CD4-positive, alpha-beta T cell treated with Interleukin-17A for 4 hours (primary cell): ENCODE measurements around the gene IFITM10.
"Not testable (repeated sequence)": the region's sequence is repeated elsewhere in the genome, so short reads cannot be mapped to it uniquely, and the experiment has no call there.

Experiments used
- DNase-seq: peaks from one replicate; pipeline ENCODE4 v3.0.0-alpha.2; 2020; ENCODE audit warnings: mixed read lengths

The IFITM10 gene

DNA sequence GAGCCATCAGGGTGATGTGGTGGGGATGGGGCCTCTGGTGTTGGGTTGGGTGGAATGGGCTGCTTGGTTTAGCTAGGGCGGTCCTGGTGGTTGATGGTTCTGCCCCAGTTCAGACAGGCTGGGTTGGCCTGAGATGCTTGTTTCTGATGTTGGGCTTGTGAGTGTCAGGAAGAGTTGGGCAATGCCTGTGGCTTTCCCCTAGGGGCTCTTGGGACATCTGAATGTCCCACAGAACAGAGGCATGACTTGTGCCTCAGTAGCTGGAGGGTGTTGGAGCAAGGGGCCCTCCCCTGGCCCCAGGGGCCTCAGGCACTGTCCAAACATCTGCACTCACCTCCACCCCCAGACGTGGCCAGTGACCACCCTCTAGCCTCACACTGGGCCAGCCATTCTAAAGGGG, 27.3 kb upstream of the IFITM10 start:
- DNase-seq = no peak

DNA sequence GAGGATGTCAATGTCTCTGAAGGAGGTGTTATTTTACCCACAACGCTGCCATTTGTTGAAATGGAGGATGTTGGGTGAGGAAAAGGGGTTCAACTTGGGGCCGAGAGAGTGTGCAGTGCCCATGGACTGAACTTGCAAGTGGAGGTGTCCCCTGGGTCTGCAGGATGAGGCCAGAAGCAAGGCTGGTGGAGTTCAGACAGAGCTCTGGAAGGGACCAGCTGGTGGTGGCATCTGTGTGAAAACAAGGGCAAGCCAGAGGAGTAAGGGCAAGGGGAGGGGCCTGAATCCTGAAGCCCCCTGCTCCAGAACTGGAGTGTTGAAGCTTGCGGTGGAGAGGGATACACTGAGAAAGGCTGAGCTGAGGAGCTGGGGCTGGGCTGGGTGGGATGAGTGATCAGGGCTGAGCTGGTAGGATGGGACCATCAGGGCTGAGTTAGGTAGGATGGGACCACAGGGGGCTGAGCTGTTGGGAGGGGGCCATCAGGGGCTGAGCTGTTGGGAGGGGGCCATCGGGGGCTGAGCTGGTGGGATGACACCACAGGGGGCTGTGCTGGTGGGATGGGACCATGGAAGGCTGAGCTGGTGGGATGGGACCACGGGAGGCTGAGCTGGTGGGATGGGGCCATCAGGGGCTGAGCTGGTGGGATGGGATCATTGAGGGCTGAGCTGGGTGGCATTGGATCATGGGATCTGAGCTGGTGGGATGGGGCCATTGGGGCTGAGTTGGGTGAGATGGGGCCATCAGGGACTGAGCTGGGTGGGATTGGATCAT, 26.7 kb upstream of the IFITM10 start:
- peak; percentile 0 for DNase-seq

DNA sequence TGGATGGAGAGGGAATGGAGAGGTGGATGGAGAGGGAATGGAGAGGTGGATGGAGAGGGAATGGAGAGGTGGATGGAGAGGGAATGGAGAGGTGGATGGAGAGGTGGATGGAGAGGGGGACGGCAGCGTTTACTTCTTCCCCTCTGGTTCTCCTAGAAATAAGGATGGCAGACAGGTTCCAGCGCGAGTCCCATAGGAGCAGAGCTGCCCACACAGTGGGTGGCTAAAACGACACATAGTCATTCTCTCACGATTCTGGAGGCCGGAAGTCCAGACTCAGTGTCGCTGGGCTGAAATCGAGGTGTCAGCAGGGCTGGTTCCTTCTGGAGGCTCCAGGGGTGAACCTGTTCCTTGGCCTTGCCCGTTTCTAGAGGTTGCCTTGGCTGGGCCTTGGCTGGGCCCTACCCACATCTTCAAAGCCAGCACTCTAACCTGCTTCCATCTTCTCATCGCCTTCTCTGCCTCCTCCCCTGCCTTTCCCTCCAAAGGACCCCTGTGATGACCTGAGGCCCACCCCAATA, 26.0 kb upstream of the IFITM10 start:
- DNase-seq = no peak

DNA sequence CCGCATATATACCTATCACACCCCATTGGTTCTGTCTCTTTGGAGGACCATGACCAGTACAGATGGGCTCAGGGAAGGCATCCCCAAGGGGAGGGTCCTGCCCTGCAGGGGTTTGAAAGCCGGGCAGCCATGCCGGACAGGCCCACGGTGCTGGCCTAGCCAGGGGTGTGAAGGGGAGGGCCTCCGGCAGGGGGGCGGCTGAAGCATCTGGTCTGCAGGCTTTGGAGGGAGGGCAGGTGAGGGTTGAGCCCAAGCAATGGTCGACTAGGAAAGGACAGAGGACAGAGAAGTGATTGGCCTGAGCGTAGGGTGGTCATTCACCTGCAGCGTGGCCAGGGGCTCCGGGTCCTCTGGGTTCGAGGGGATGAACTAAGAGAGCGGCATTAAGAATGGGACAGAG, 24.5 kb upstream of the IFITM10 start:
- no peak for DNase-seq

DNA sequence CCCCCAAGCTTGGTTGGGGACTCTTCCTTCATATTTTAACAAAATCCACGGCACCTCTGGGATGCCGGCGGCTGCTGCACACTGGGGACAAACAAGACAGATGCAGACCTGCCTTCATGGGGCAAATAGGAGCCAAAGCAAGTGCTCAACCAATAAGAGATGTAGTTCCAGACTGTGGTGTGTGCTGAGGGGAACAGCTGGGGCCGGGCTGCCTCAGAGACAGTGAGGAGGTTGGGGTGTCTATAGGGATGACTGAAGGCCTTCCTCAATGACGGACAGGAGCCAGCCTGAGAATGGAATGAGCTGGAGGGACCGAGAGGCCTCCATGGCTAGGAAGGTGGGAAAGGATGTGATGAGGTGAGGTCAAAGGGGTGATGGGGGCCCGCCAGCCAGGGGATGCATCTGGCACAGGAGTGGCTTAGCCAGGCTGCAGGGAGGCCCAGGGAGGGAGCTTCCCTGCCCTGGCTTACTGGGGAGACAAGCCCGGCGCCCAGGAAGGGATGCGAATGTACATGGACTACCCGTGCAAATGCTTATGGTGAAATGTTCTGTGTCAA, 23.7 kb upstream of the IFITM10 start:
- peak; percentile 1 for DNase-seq

DNA sequence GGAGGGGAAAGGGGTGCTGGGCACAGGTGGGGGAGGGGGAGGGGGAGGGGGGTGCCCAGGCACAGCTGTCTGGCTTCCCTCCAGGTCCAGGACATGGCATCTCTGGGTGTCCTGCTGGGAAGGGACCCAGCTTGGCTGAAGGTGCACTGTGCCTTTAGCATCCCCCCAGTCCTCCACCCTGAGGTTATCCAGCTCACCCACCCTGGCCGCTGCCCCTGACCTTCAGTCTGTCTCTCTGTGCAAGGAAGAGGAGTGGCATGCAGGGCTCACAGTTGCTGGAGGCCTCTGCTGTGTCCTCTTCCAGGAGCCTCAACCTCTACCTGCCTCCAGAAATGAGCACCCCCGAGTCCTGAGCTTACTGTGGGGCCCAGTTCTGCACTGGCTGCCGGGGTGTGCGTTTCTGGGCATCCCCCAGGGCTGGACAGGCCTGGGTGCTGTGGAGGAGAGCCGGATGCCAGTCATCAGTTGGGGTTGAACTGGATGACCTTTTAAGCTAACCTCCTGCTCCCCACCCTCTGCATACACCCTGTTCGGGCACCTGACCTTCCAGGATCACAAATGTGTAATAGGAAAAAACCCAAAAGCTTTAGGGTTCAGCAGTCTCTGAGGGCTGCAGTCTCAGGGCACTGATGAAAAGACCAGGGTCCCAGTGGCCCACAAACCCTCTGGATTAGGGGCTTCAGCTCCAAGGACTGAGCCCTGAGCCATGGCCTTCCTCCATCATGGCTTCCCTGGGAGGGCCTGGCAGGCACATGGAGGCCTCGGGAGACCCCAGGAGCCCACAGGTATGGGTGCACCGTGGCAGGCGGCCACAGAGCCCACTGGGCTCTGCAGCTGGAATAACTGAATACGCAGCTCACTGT, 23.0 kb upstream of the IFITM10 start:
- DNase-seq = peak; percentile 2

DNA sequence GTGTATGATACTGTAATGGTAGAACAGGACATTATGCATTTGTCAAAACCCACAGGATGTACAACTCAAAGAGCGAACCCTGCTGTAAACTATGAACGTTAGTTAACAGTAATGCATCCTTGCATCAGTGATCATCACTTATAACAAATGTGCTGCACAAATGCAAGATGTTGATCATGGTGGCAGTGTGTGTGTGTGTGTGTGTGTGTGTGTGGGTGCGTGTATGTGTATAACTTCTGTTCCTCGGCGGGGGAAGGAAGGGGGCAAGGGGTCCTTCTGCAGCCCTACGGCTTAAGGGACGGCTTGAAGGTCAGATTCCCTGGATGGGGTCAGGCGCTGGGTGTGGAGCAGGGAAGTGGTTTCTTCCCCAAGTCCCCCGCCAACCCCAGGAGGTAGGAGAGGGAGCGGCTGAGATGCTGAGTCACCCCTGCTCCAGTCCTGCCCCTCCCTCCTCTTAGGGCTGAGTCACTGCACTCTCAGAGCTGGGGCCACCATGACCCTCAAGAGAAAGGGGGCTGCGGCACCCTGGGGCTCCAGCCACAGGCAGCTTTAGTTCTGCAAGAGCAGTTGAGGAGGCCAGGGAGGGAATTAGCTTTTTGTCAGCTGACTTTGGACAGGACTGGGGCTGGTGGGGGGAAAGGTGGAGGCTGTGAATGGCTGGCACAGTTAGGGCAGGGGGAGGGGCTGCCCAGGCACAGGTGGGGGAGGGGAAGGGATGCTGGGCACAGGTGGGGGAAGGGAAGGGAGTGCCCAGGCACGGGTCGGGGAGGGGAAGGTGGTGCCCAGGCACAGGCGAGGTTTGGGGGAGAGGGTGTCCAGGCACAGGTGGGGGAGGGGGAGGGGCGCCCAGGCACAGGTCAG, 22.1 kb upstream of the IFITM10 start:
- DNase-seq = peak; percentile 64

DNA sequence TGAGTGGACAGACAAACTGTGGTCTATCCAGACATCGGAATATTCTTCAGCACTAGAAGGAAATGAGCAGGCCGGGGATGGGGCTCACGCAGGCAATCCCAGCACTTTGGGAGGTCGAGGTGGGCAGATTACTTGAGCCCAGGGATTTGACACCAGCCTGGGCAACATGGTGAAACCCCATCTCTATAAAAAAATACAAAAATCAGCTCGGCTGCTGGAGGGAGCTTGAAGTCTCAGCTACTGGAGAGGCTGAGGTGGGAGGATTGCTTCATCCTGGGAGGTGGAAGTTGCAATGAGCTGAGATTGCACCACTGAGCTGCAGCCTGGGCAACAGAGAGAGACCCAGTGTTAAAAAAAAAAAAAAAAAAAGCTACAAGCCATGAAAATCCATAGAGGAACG, 21.3 kb upstream of the IFITM10 start:
- DNase-seq = no peak

DNA sequence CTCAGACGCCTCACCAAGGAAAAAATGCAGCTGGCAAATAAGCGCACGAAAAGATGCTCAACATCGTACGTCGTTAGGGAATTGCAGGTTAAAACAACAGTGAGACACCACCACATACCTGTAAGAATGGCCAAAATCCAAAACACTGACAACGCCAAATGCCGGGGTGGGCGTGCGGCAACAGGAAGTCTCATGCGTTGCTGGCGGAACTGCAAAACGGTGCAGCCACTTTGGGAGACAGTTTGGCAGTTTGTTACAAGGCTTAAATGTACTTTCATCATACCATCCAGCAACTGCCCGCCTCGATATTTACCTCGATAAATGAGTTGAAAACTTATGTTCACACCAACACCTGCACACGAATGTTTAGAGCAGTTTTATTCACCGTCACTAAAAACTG, 20.9 kb upstream of the IFITM10 start:
- no peak for DNase-seq

DNA sequence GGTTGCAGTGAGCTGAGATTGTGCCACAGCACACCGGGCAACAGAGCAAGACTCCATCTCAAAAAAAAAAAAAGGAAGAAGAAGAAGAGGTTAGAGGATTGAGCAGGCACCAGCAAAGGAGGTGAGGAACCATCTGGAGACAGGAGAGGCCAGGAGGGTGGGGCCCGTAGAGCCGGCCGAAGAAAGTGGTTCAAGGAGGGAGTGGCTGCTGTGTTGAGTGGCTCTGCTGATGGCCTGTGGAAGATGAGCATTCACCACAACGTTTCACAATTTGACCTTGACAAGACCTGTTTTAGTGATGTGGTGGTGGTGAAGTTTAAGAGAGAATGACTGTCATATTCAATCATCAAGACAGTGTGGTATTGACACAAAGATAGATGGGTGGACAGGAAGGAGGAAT, 20.1 kb upstream of the IFITM10 start:
- peak; percentile 0 for DNase-seq

DNA sequence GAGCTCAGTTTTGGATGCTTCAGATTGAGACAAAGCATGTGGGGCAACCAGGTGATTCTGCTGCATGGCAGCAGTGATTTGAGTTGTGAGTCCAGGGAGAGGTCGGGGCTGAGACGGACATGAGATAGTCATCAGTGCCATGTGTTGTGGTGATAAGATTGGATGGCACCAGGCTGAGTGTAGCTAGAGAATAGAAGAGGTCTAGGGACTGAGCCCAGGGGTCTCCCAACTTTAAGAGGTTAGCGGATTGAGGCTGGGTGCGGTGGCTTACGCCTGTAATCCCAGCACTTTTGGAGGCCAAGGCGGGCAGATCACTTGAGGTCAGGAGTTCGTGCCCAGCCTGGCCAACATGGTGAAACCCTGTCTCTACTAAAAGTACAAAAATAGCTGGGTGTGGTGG, 19.7 kb upstream of the IFITM10 start:
- DNase-seq = no peak

DNA sequence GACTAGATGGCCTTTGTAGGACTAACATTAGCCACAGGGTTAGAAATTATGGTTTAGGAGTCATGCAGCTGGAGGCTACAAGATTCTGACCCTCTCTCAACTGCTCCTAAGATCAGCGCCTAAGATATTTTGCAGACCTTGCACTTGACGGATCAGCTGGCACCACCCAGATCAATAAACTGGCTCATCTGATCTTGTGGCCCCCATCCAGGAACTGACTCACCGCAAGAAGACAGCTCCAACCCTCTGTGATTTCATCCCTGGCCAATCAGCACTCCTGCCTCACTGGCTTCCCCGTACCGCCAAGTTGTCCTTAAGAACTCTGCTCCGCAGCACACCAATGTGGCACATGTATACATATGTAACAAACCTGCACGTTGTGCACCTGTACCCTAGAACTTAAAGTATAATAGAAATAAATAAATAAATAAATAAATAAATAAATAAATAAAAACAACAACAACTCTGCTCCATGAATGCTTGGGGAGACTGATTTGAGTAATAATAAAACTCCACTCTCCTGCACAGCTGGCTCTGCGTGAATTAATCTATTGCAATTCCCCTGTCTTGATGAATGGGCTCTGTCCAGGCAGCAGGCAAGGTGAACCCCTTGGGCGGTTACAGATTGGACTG, 19.0 kb upstream of the IFITM10 start:
- not testable (repeated sequence) for DNase-seq

DNA sequence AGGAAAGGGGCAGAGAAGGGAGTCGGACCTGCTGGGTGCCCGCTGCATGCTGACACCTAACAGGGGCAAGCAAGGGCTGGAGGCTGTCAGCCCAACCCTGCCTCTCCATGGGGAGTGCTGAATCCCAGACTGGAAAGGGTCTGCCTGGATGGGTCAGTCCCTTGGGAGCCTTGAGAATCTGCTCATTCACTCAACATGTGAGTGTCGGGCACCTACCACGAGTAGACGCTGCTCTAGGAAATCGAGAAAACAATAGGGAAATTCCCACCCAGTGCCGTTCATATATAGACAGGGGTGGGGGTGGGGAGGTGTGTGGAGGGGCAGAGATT, 17.7 kb upstream of the IFITM10 start:
- no peak for DNase-seq

DNA sequence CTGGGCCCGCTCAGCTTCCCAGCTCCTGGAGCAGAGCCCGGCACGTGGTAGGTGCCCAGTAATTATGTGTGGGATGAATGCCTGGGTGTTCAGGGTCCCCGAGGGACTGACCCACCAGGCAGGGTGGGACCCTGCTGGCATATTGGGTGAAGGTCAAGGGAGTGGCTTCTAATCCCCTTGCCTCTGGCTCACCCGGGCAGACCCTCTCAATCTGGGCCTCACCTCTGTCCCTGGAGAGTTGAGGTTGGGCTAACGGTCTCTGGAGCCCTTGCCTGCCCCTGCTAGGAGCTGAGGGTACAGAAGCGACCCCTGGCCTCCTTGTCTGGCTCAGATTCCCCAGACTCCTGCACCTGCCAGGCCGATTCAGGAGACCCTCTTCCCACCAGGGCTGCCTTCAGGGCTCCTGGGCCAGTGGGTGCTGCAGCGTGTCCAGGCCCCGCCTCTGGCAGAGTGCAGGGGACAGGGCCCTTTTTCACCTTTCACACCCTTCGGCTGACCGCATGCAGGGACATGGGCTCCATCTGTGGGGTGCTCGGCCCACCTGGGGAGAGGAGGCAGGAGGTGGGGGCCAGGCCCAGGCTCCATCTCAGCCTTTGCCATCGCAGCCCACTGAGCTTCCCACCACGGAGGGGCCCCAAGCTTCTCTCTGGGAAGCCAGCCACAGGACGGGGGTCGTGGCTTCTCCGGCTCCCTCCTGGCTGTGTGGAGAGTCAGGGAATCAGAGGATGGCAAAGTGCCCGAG, 17.2 kb upstream of the IFITM10 start:
- DNase-seq = no peak

DNA sequence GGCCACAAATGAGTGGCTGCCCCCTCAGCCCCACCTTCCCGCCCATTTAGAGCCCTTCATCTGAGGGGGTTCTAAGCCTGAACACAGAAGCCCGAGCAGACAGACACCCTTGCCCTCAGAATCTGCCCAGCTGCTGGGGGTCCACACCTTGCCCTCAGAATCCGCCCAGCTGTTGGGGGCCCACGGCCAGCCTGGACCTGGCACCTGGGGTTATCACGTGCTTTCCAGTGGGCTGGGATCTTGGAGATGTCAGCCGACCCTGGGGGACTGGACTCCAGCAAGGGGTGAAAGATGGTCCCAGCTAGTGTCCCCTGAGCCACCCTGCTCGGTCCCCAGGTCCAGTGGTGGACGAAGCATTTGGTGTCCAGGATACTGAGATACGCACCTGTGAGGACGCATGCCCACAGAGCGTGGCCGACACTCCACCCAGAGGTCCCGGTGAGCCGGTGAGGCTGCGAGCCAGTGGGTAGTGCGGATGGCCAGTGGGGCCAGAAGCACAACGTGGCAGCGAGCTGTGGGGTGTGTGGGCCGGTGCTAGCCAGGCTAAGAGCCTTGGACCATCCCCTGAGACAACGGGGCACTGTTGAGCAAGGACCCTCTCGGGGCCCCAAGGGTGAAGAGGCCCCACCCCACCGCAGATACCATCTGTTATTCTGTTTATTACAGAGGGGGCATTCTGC, 16.5 kb upstream of the IFITM10 start:
- no peak for DNase-seq

DNA sequence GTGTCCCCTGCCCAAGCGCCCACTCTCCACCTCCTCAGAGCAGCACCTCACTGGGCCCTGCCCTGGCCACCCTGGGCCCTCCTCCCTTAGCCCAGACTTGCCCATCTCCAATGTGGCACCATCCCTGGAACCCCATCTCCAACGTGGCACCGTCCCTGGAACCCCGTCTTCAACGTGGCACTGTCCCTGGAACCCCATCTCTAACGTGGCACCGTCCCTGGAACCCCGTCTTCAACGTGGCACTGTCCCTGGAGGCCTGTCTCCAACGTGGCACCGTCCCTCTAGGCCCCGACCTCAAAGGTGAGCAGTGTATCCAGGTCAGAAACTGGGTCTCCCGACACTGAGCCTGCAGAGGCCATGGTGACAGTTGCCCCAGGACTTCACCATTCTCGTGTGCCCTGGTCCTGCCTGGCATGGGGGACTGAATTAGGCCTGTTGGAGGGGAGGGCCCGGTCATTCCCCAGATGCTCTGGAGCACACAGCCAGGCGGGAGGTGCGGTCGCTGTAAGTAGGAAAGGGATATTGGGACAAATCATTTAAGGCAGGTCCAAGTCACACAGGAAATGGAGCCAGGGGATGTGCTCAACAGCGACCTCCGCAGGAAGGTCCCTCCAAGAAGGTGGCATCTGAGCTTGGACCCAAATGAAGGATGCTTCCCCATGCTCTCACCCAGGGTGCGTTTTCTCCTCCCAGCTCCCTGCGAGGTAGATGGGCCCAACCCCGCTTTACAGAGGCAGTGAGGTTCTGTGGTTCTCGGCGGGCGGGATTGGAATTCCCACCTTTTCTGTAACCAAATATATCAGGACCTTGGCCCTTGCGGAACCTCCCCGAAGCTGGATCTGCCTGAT, 15.7 kb upstream of the IFITM10 start:
- no peak for DNase-seq

DNA sequence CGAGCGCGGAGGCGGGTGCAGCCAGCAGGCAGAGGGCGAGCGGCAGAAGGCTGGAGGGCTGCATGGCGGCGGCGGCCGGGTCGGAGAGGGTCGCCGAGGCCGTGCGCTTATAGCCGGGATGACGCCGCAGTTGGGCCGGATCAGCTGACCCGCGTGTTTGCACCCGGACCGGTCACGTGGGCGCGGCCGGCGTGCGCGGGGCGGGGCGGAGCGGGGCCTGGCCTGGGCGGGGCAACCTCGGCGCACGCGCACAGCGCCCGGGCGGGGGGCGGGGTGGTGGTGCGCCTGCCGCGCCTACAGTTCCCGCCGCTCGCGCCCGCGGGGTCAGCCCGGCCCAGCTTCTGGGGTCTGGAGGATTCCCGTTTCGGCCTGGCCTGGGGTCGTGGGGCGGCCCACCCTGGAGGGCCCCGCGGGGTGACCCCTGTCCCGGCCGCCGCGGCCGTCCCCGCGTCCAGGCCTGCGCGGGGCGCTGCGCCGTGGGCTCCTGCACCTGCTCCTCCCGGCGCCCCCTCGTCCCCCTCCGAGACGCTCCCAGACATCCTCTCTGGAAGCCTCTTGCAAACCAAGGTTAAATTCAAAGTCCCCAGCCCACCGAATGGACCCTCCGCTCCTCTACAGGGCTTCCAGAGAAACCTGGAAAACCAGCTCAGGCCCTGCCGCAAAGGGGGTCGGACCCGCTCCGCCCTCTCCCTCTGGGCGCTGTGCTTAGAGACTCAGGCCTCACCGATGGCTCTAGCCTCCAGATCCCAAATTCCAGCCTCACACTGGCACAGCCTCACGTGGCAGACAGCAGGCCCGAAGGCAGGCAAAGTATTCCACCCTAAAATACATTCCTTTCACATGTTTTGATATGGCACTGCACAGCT, 13.6 kb upstream of the IFITM10 start, which contains the start of gene CTSD:
TSS of gene CTSD (minus strand) at position 132 of the 866 bp plus-strand sequence. CDS start at position 64, 68 bp downstream.
- peak; percentile 89 for DNase-seq

DNA sequence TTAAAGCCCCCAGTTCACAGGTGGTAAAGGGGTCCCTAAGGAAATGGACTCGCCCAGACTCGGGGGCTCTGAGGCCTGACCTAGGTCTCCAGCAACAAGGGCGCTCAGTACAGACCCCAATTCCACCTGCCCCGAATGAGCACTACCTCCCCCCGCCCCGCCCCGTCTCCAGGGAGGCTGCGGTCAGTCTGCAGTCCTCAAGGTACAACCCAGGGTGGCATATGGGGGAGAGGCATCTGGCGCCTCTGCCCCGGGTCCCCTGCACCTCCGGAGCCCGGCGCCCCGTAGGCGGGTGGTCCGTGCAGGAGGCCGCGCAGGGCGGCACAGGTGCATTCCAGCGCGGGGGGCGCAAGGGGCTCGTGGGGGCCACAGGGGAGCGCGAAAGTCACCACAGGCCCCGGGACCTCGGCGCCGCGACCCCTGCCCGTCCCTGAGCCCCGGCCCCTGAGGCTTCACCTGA, 13.0 kb upstream of the IFITM10 start:
- DNase-seq = no peak
